GM12878 (cell line): ENCODE data around the gene FANCD2. TPM values are rescaled to one million over a fixed set of nuclear protein-coding genes. Genes with fewer than 3 reads are reported as not detected.

ENCODE experiments used
- CBFB ChIP-seq: IDR thresholded peaks from 2 replicates; pipeline ENCODE4 v1.6.1; 2016; ENCODE audit warnings: antibody characterized with exemption, low read depth
- CHD2 ChIP-seq: IDR thresholded peaks from 2 replicates; pipeline ENCODE4 v1.6.1; 2011; ENCODE audit warnings: low read depth, low read length, improper control_type of control experiment, borderline replicate concordance
- CREM ChIP-seq: IDR thresholded peaks from 2 replicates; pipeline ENCODE4 v1.6.1; 2014; ENCODE audit warnings: antibody characterized with exemption, low read depth
- CTCF ChIP-seq, 3 experiments: IDR thresholded peaks in 2 of 3; conservative IDR thresholded peaks in 1 of 3; 2 replicates each; pipeline ENCODE4 v1.5.1; 2011; ENCODE audit warnings: low read depth in 3 of 3, low read length in 3 of 3, mild to moderate bottlenecking in 3 of 3, control low read depth in 2 of 3, moderate library complexity in 2 of 3, inconsistent platforms in 1 of 3, mixed read lengths in 1 of 3; ENCODE audit not compliant: control insufficient read depth in 2 of 3, insufficient read depth in 1 of 3; ENCODE audit errors: extremely low read depth in 1 of 3
- DPF2 ChIP-seq: fragments of 450-650 bp; IDR thresholded peaks from 2 replicates; pipeline ENCODE4 v1.6.1; 2017; ENCODE audit warnings: mild to moderate bottlenecking
- E4F1 ChIP-seq: fragments of 450-650 bp; IDR thresholded peaks from 2 replicates; pipeline ENCODE4 v1.6.1; 2018; ENCODE audit warnings: borderline replicate concordance, mild to moderate bottlenecking; ENCODE audit not compliant: partially characterized antibody
- EED ChIP-seq: sonication (generic); IDR thresholded peaks from 2 replicates; pipeline ENCODE4 v1.6.1; 2016; ENCODE audit warnings: antibody characterized with exemption, low read depth
- IKZF2 ChIP-seq, 2 experiments: fragments of 450-650 bp; IDR thresholded peaks; 2 replicates each; pipeline ENCODE4 v1.6.1; 2017; ENCODE audit warnings: mild to moderate bottlenecking in 2 of 2, moderate library complexity in 2 of 2
- IRF4 ChIP-seq: IDR thresholded peaks from 2 replicates; pipeline ENCODE4 v1.6.1; 2011; ENCODE audit warnings: low read depth, low read length
- JUNB ChIP-seq: IDR thresholded peaks from 2 replicates; pipeline ENCODE4 v1.6.1; 2016; ENCODE audit warnings: antibody characterized with exemption, mild to moderate bottlenecking
- MAX ChIP-seq: IDR thresholded peaks from 2 replicates; pipeline ENCODE4 v1.6.1; 2012; ENCODE audit warnings: low read depth, low read length, improper control_type of control experiment
- MTA2 ChIP-seq: fragments of 450-650 bp; IDR thresholded peaks from 2 replicates; pipeline ENCODE4 v1.6.1; 2016; ENCODE audit warnings: low read depth, mild to moderate bottlenecking, moderate library complexity
- MXI1 ChIP-seq: fragments of 150-350 bp; IDR thresholded peaks from 2 replicates; pipeline ENCODE4 v1.6.1; 2011; ENCODE audit warnings: low read depth, mild to moderate bottlenecking, inconsistent platforms, low read length, improper control_type of control experiment
- NFIC ChIP-seq: IDR thresholded peaks from 2 replicates; pipeline ENCODE4 v1.6.1; 2012; ENCODE audit warnings: low read depth, mild to moderate bottlenecking, inconsistent platforms, low read length, moderate library complexity
- POLR2A ChIP-seq: IDR thresholded peaks from 2 replicates; pipeline ENCODE4 v1.6.1; 2011; ENCODE audit warnings: low read depth, mild to moderate bottlenecking, low read length
- POLR2AphosphoS5 ChIP-seq: IDR thresholded peaks from 2 replicates; pipeline ENCODE4 v1.6.1; 2011; ENCODE audit warnings: mild to moderate bottlenecking, low read length, inconsistent platforms
- RFX5 ChIP-seq: IDR thresholded peaks from 2 replicates; pipeline ENCODE4 v1.6.1; 2011; ENCODE audit warnings: low read depth, low read length, improper control_type of control experiment
- SMARCA5 ChIP-seq: fragments of 450-650 bp; IDR thresholded peaks from 2 replicates; pipeline ENCODE4 v1.6.1; 2017; ENCODE audit warnings: mild to moderate bottlenecking
- TCF12 ChIP-seq: IDR thresholded peaks from 2 replicates; pipeline ENCODE4 v1.6.1; 2011; ENCODE audit warnings: low read depth, mild to moderate bottlenecking, low read length
- USF1 ChIP-seq: IDR thresholded peaks from 2 replicates; pipeline ENCODE4 v1.6.1; 2011; ENCODE audit warnings: borderline replicate concordance, low read depth, mild to moderate bottlenecking, moderate library complexity, mixed read lengths, low read length; ENCODE audit not compliant: insufficient read depth; ENCODE audit errors: extremely low read length
- ZNF592 ChIP-seq: fragments of 450-650 bp; IDR thresholded peaks from 2 replicates; pipeline ENCODE4 v1.6.1; 2017; ENCODE audit warnings: mild to moderate bottlenecking, moderate library complexity
- polyA plus RNA-seq, 11 experiments: library from polyadenylated mRNA; depleted of rRNA in 4 of 11; unstranded in 6 of 11; stranded (reverse) in 5 of 11; fragments of >200 nt; fragmentation: Nextera tagmentation in 4 of 11; fragmentation: Illumina TruSeq in 1 of 11; extraction: Ambion mirVana in 4 of 11; extraction: Trizol in 1 of 11; gene quantifications; 1 replicate in 1 of 11; 2 replicates in 10 of 11; pipeline versions ENCODE4 v1.2.1 to v1.2.3, GENCODE V29; 2011 to 2016; ENCODE audit warnings: inconsistent platforms in 2 of 11, missing spikeins in 2 of 11, low read depth in 1 of 11
- total RNA-seq, 4 experiments: library from RNA; depleted of rRNA in 3 of 4; stranded (reverse); fragments of >200 nt in 3 of 4; fragmentation: Illumina TruSeq in 1 of 4; extraction: Trizol in 1 of 4; gene quantifications; 2 replicates each; pipeline versions ENCODE4 v1.2.1 to v1.2.3, GENCODE V29; 2013 to 2021

The FANCD2 gene
- total and polyA plus RNA-seq, 10 of the 15 experiments (the other 5 are each of a cell fraction or from before 2014, with no cell fraction given), result 37.9 to 72.8 (median 56.2) TPM

- TF ChIP-seq CREM (peak; percentile 90), RFX5 (peak; percentile 64; the same call in 1 of the 2 replicates), NFIC (no peak), MAX (peak; percentile 83), DPF2 (peak; percentile 77), E4F1 (no peak), POLR2A (peak; percentile 93), MTA2 (0 out of 2 replicates have a peak, but pooled peaks have one; percentile 23), CHD2 (peak; percentile 73), SMARCA5 (0 out of 2 replicates have a peak, but pooled peaks have one; percentile 53), JUNB (no peak), USF1 (peak; percentile 6), EED (0 out of 2 replicates have a peak, but pooled peaks have one; percentile 7), CTCF (IDR thresholded peaks at IDR 0.05 in 2 of 3, conservative IDR thresholded peaks at IDR 0.05 in 1 of 3; ENCODE audit: control insufficient read depth in 2 of 3, extremely low read depth in 1 of 3, insufficient read depth in 1 of 3, low read depth in 3 of 3, low read length in 3 of 3) (no peak), MXI1 (peak; percentile 93), POLR2AphosphoS5 (peak; percentile 95), IKZF2 (IDR thresholded peaks at IDR 0.05) (peak in 1 of 2 experiments; percentile 55; a peak in 2 of 4 replicates), IRF4 (peak; percentile 44; the same call in 1 of the 2 replicates), ZNF592 (no peak), CBFB (peak; percentile 80; the same call in 1 of the 2 replicates), TCF12 (no peak)
Measured at GRCh38 chr3:10115326-10116137, 89.3 kb downstream of the FANCD2 start, which contains the start of gene BRK1 (continued).
